Neuronal stem cell (in vitro differentiated cells): ENCODE results near the gene FGFBP3.
A peak's percentile ranks its signal among the peaks of the same experiment; 100 is the strongest.

Experiments used
- DNase-seq: peaks from one replicate; pipeline ENCODE4 v3.0.0-alpha.2; 2013; ENCODE audit warnings: low spot score
- H2AFZ ChIP-seq: one replicate; pipeline ENCODE4 v1.6.1; 2013; ENCODE audit warnings: mild to moderate bottlenecking, low read length, inconsistent platforms
- H2AK5ac ChIP-seq: 2 replicates; pipeline ENCODE4 v1.6.1; 2013; ENCODE audit warnings: low read depth, mild to moderate bottlenecking, inconsistent platforms, low read length, moderate library complexity, mixed read lengths
- H2BK120ac ChIP-seq: 2 replicates; pipeline ENCODE4 v1.6.1; 2013; ENCODE audit warnings: low read depth, mild to moderate bottlenecking, inconsistent platforms, low read length, moderate library complexity, mixed read lengths
- H2BK12ac ChIP-seq: one replicate; pipeline ENCODE4 v1.6.1; 2013; ENCODE audit warnings: low read length, inconsistent platforms
- H2BK15ac ChIP-seq: 2 replicates; pipeline ENCODE4 v1.6.1; 2013; ENCODE audit warnings: mild to moderate bottlenecking, low read length, inconsistent platforms, mixed read lengths
- H2BK5ac ChIP-seq: one replicate; pipeline ENCODE4 v1.6.1; 2013; ENCODE audit warnings: inconsistent platforms, mild to moderate bottlenecking, low read length, moderate library complexity
- H3K14ac ChIP-seq: one replicate; pipeline ENCODE4 v1.6.1; 2013; ENCODE audit warnings: low read length, inconsistent platforms
- H3K18ac ChIP-seq: 2 replicates; pipeline ENCODE4 v1.6.1; 2013; ENCODE audit warnings: low read length, inconsistent platforms
- H3K23ac ChIP-seq: 2 replicates; pipeline ENCODE4 v1.6.1; 2013; ENCODE audit warnings: low read depth, mild to moderate bottlenecking, mixed read lengths, low read length, inconsistent platforms; ENCODE audit not compliant: poor library complexity
- H3K27ac ChIP-seq: replicated peaks from 3 replicates; pipeline ENCODE4 v1.5.1; 2013; ENCODE audit warnings: low read length, inconsistent platforms
- H3K27me3 ChIP-seq, 3 experiments: 2 replicates each; pipeline ENCODE4 v1.6.1; 2013; ENCODE audit warnings: low read length in 3 of 3, mild to moderate bottlenecking in 2 of 3, inconsistent platforms in 1 of 3, low read depth in 1 of 3, mixed read lengths in 1 of 3, moderate library complexity in 1 of 3; ENCODE audit not compliant: control insufficient read depth in 3 of 3, insufficient read depth in 3 of 3
- H3K36me3 ChIP-seq, 2 donors: replicated peaks in 1 of 2; 2 replicates each; pipeline ENCODE4 v1.6.1; 2013; ENCODE audit warnings: low read length in 2 of 2; ENCODE audit not compliant: control insufficient read depth in 2 of 2, insufficient read depth in 2 of 2
- H3K4ac ChIP-seq: 2 replicates; pipeline ENCODE4 v1.6.1; 2013; ENCODE audit warnings: inconsistent platforms, mild to moderate bottlenecking, low read length, moderate library complexity
- H3K4me1 ChIP-seq, 2 donors: 1 replicate in 1 of 2; 2 replicates in 1 of 2; pipeline ENCODE4 v1.6.1; 2013; ENCODE audit warnings: low read length in 2 of 2, low read depth in 1 of 2; ENCODE audit not compliant: control insufficient read depth in 2 of 2, insufficient read depth in 1 of 2
- H3K4me2 ChIP-seq: one replicate; pipeline ENCODE4 v1.6.1; 2013; ENCODE audit warnings: mild to moderate bottlenecking, low read length, inconsistent platforms; ENCODE audit not compliant: insufficient read depth, poor library complexity, severe bottlenecking
- H3K4me3 ChIP-seq, 2 donors: 2 replicates each; pipeline ENCODE4 v1.5.1; 2013; ENCODE audit warnings: low read length in 2 of 2, mild to moderate bottlenecking in 2 of 2, inconsistent platforms in 1 of 2, moderate library complexity in 1 of 2
- H3K79me1 ChIP-seq: one replicate; pipeline ENCODE4 v1.6.1; 2013; ENCODE audit warnings: low read depth, mild to moderate bottlenecking, inconsistent platforms, low read length, moderate library complexity
- H3K9ac ChIP-seq: one replicate; pipeline ENCODE4 v1.6.1; 2013; ENCODE audit warnings: mild to moderate bottlenecking, low read depth, low read length, inconsistent platforms; ENCODE audit not compliant: poor library complexity
- H3K9me3 ChIP-seq, 2 donors: replicated peaks in 1 of 2; 2 replicates each; pipeline versions ENCODE3 to v1.6.1; 2013; ENCODE audit warnings: low read length in 2 of 2, mild to moderate bottlenecking in 2 of 2, inconsistent platforms in 1 of 2, low read depth in 1 of 2, mixed read lengths in 1 of 2, moderate library complexity in 1 of 2; ENCODE audit not compliant: control insufficient read depth in 2 of 2, insufficient read depth in 1 of 2
- H4K8ac ChIP-seq: one replicate; pipeline ENCODE4 v1.6.1; 2013; ENCODE audit warnings: low read depth, mild to moderate bottlenecking, inconsistent platforms, low read length, moderate library complexity
- H4K91ac ChIP-seq: one replicate; pipeline ENCODE4 v1.6.1; 2013; ENCODE audit warnings: low read length, low read depth, mild to moderate bottlenecking, inconsistent platforms; ENCODE audit not compliant: poor library complexity
- WGBS, 2 donors: extraction: QIAGEN DNeasy Blood & Tissue Kit; methylation state at CpG; one replicate each; pipeline ENCODE4 v1.1.7; 2013; ENCODE audit warnings: missing lambda C conversion rate in 2 of 2, mixed read lengths in 1 of 2; ENCODE audit not compliant: insufficient read length in 2 of 2, insufficient replicate concordance in 1 of 2; ENCODE audit errors: extremely low coverage in 2 of 2; 5-methylcytosine and 5-hydroxymethylcytosine counted together

FGFBP3 gene

GRCh38 chr10:91893051-91893450 lies 16.2 kb downstream of the FGFBP3 start:
- WGBS, 2 donors, result no CpG with 5 or more reads among the region's 2 CpGs
- H2AK5ac ChIP-seq, result no peak overlapping the region

DNA sequence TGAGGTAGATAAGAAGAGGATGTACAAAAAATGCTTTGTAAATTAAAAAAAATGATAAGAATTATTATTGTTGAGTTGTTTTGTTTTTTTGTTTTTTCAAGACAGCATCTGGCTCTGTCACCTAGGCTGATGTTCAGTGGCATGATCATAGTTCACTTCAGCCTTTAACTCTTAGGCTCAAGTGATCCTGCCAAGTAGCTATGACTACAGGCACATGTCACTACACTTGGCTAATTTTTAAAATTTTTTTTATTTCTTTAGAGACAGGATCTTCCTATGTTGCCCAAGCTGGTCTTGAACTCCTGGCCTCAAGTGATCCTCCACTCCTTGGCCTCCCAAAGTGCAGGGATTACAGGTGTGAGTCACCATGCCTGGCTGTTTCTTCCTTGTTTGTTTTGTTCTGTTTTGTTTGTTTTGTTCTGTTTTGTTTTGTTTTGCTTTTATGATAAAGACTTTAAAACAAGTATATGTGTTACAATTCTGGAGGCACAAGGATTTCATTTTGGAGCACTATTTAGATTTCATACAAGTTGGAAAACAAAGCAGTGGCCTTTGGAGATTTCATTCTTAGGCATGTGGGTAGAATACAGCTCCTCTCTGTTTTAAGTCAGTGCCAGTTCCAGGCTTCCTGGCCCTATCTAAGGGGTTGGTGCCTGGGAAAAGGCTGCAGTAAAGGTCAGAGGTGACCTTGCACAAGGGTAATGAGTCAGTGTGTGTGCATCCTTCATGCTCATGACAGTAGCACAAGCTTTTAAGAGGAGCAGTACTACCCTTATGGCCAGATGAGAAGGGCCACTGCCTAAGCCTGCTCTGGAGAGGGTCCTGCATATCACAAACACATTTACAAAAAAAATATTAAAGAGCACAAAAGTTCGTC lies 17.9 kb downstream of the FGFBP3 start:
- no peak overlapping the region for H3K9ac ChIP-seq
- H3K4me1 ChIP-seq, result peaks cover 6 to 23% of the 10 kb centered on the region in 2 donors
- no peak overlapping the region for H2BK120ac ChIP-seq
- H3K18ac ChIP-seq, result peak overlapping the region; percentile 3
- no peak overlapping the region for H4K91ac ChIP-seq
- H2AK5ac ChIP-seq, result no peak overlapping the region
- no peaks in the 10 kb centered on the region for H3K27me3 ChIP-seq
- no peak overlapping the region for H2BK15ac ChIP-seq
- WGBS, 2 donors, result no CpG with 5 or more reads among the region's 1 CpG
- no peak overlapping the region for H3K14ac ChIP-seq
- no peak overlapping the region for H3K4ac ChIP-seq
- H3K79me1 ChIP-seq, result no peaks in the 10 kb centered on the region
- H3K4me3 ChIP-seq, result no peak overlapping the region
- peaks cover 3% of the 10 kb centered on the region in 2 donors for H3K9me3 ChIP-seq
- H2AFZ ChIP-seq, result peak overlapping the region; percentile 5
- peak overlapping the region; percentile 14 for H3K27ac ChIP-seq
- no peak overlapping the region for H4K8ac ChIP-seq
- no peak overlapping the region for H3K4me2 ChIP-seq
- no peak for DNase-seq
- no peak overlapping the region for H2BK12ac ChIP-seq
- no peak overlapping the region for H3K23ac ChIP-seq
- H3K36me3 ChIP-seq, result no peaks in the 10 kb centered on the region
- no peak overlapping the region for H2BK5ac ChIP-seq

More at GRCh38 chr10:91893051-91893450, 16.2 kb downstream of the FGFBP3 start:
- Histone ChIP-seq H2BK15ac (no peak overlapping the region), H3K18ac (no peak overlapping the region), H3K4me1 (peaks cover 6 to 23% of the 10 kb centered on the region in 2 donors), H2BK120ac (no peak overlapping the region), H3K9me3 (peaks cover 7% of the 10 kb centered on the region in 2 donors), H3K36me3 (peaks cover 0 to 1% of the 10 kb centered on the region in 2 donors), H3K4me3 (no peak overlapping the region), H3K9ac (no peak overlapping the region), H2AFZ (no peak overlapping the region), H3K4me2 (no peak overlapping the region), H3K27ac (no peak overlapping the region), H3K14ac (no peak overlapping the region), H3K4ac (no peak overlapping the region), H3K79me1 (no peaks in the 10 kb centered on the region), H2BK5ac (no peak overlapping the region), H4K91ac (no peak overlapping the region), H4K8ac (no peak overlapping the region), H3K23ac (no peak overlapping the region), H2BK12ac (no peak overlapping the region), H3K27me3 (no peaks in the 10 kb centered on the region)
- no peak for DNase-seq

GRCh38 chr10:91887272-91888076 lies 21.8 kb downstream of the FGFBP3 start:
- Histone ChIP-seq H2BK12ac (no peak overlapping the region), H4K91ac (peak overlapping the region; percentile 80), H3K79me1 (no peaks in the 10 kb centered on the region), H3K4me3 (no peak overlapping the region), H3K27me3 (no peaks in the 10 kb centered on the region), H4K8ac (no peak overlapping the region), H3K36me3 (no peaks in the 10 kb centered on the region), H3K4me1 (peaks cover 25 to 52% of the 10 kb centered on the region in 2 donors), H3K27ac (peak overlapping the region; percentile 99), H3K9ac (no peak overlapping the region), H2AFZ (no peak overlapping the region), H3K18ac (peak overlapping the region; percentile 95), H2BK5ac (peak overlapping the region; percentile 69), H3K9me3 (no peaks in the 10 kb centered on the region), H3K4ac (peak overlapping the region; percentile 43), H2AK5ac (peak overlapping the region; percentile 36), H3K4me2 (no peak overlapping the region), H2BK15ac (no peak overlapping the region), H3K14ac (no peak overlapping the region), H3K23ac (no peak overlapping the region), H2BK120ac (no peak overlapping the region)
- WGBS, 2 donors, result no CpG with 5 or more reads among the region's 59 CpGs
- DNase-seq, result peak; percentile 93

GRCh38 chr10:91886954-91887271 lies 22.4 kb downstream of the FGFBP3 start:
- Histone ChIP-seq H3K9me3 (no peaks in the 10 kb centered on the region), H3K18ac (no peak overlapping the region), H3K27ac (peak overlapping the region; percentile 89), H3K9ac (no peak overlapping the region), H2BK15ac (no peak overlapping the region), H2AK5ac (no peak overlapping the region), H3K27me3 (no peaks in the 10 kb centered on the region), H4K8ac (no peak overlapping the region), H2BK5ac (no peak overlapping the region), H2AFZ (no peak overlapping the region), H3K4ac (no peak overlapping the region), H3K14ac (no peak overlapping the region), H4K91ac (no peak overlapping the region), H3K23ac (no peak overlapping the region), H2BK12ac (no peak overlapping the region), H2BK120ac (no peak overlapping the region), H3K4me1 (peaks cover 25 to 52% of the 10 kb centered on the region in 2 donors), H3K36me3 (no peaks in the 10 kb centered on the region), H3K79me1 (no peaks in the 10 kb centered on the region), H3K4me2 (no peak overlapping the region), H3K4me3 (no peak overlapping the region)
- WGBS, 2 donors, result no CpG with 5 or more reads among the region's 6 CpGs
- DNase-seq, result no peak
